ENCODE measurements around the gene KRT3.

- TF ChIP-seq CTCF (IDR thresholded peaks at IDR 0.05; ENCODE audit: low read length), result no peak
- no peak for TF ChIP-seq EZH2 (optimal IDR thresholded peaks at IDR 0.05; ENCODE audit: low read depth, low read length)
Observed at GRCh38 chr12:52790427-52791270, 5.3 kb downstream of the KRT3 start.

Measured in MM.1S (cell line).